Measurements from ENCODE around the gene ANKS3. TPM values are rescaled to one million over a fixed set of nuclear protein-coding genes. Genes with fewer than 3 reads are reported as not detected.

Gene ANKS3, protein sequence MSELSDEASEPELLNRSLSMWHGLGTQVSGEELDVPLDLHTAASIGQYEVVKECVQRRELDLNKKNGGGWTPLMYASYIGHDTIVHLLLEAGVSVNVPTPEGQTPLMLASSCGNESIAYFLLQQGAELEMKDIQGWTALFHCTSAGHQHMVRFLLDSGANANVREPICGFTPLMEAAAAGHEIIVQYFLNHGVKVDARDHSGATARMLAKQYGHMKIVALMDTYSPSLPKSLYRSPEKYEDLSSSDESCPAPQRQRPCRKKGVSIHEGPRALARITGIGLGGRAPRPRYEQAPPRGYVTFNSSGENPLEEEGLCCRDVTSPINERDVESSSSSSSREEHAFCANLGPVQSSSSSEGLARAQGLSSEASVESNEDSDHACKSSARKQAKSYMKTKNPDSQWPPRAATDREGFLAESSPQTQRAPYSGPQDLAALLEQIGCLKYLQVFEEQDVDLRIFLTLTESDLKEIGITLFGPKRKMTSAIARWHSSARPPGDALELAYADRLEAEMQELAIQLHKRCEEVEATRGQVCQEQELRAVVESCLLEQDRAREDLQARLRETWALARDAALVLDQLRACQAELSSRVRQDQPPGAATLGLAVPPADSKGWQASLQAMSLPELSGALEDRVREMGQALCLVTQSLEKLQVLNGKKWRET
- total RNA-seq, result 10 to 100 TPM; 19.0 to 39.1 TPM

GRCh38 chr16:4734063-4734729 lies at the start of gene ANKS3, which contains the start of gene DNAAF8:
ANKS3 (minus strand) TSS chr16:4734271; CDS start chr16:4730149, 4,122 bp downstream.
DNAAF8 (plus strand) TSS chr16:4734537; CDS start chr16:4736515, 1,978 bp downstream.
- Mint-ChIP-seq H3K27me3 (no peaks in the 10 kb centered on the region), H3K27ac (peak within 1 kb of the TSS; percentile 79 to 88), H3K4me3 (peak within 1 kb of the TSS; percentile 89), H3K9me3 (no peaks in the 10 kb centered on the region), H3K4me1 (ENCODE audit: low read depth in 2 of 2) (peaks cover 14 to 17% of the 10 kb centered on the region in 2 donors), H3K36me3 (no peaks in the 10 kb centered on the region)
- peak; percentile 88 to 96 for ATAC-seq
- DNase-seq (ENCODE audit: low spot score), result peak; percentile 95

DNA sequence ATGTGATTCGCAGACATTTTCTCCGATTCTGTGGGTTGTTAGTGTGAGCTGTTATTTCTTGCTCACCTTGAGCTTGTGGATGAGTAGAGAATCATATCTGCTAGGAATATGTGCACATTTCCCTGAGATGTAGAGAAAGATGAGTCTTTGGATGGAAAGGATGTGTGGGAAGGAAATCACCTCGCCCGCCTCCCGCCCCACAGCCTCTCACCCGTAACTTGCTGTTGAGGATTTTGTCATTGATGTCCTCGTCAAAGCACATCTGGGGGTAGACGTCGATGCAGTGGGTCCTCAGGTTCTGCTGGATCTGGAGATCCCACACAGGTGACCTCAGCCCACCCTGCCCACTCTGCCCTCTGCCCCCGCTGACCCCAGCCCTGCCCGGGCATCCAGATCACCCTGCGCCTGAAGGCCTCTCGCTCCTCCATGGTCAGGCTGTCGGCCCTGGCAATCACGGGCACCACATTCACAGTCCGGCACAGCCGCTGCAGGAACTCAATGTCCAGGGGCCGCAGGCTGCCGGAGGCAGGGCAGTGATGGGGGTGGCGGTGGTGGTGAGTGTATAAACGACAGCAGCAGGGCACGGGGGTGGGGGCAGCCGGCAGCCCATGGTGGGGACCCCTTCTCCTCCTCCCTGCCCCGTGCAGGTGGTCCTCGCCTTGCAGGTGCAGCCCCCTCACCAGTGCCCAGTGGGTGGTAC lies 49.3 kb upstream of the ANKS3 start:
- Mint-ChIP-seq H3K9me3 (no peaks in the 10 kb centered on the region), H3K27ac (no peak overlapping the region), H3K36me3 (no peaks in the 10 kb centered on the region), H3K27me3 (no peaks in the 10 kb centered on the region), H3K4me3 (no peak overlapping the region), H3K4me1 (ENCODE audit: low read depth in 2 of 2) (no peaks in the 10 kb centered on the region)
- ATAC-seq (no peak), DNase-seq (ENCODE audit: low spot score) (no peak)

DNA sequence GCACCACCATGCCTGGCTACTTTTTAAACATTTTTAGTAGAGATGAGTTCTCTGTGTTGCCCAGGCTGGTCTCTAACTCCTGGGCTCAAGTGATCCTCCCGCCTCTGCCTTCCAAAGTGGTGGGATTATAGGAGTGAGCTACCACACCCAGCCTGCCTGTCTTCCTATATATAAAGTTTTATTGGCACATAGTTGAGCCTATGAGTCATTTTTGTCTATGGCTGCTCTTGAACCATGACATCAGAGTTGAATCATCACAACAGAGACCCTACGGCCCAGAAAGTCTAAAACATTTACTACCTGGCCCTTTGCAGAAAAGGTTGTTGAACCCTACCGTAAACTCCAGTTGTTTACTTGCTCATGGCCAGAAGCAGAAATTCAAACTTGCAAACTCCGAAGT lies 46.2 kb upstream of the ANKS3 start:
- no peak for DNase-seq (ENCODE audit: low spot score)
- H3K27ac Mint-ChIP-seq, result no peak overlapping the region
- H3K4me1 Mint-ChIP-seq (ENCODE audit: low read depth in 2 of 2), result no peaks in the 10 kb centered on the region
- no peak overlapping the region for H3K4me3 Mint-ChIP-seq
- ATAC-seq, result no peak
- H3K9me3 Mint-ChIP-seq, result no peaks in the 10 kb centered on the region
- peaks cover 0 to 2% of the 10 kb centered on the region in 2 donors for H3K27me3 Mint-ChIP-seq
- H3K36me3 Mint-ChIP-seq, result no peaks in the 10 kb centered on the region

GRCh38 chr16:4778050-4778392 lies 44.0 kb upstream of the ANKS3 start:
- no peaks in the 10 kb centered on the region for H3K9me3 Mint-ChIP-seq
- H3K27me3 Mint-ChIP-seq, result peaks cover 0 to 2% of the 10 kb centered on the region in 2 donors
- no peak for ATAC-seq
- no peaks in the 10 kb centered on the region for H3K4me1 Mint-ChIP-seq (ENCODE audit: low read depth in 2 of 2)
- H3K4me3 Mint-ChIP-seq, result no peak overlapping the region
- no peak overlapping the region for H3K27ac Mint-ChIP-seq
- H3K36me3 Mint-ChIP-seq, result no peaks in the 10 kb centered on the region
- DNase-seq (ENCODE audit: low spot score), result no peak

GRCh38 chr16:4777339-4778049 lies 43.4 kb upstream of the ANKS3 start:
- peaks cover 0 to 2% of the 10 kb centered on the region in 2 donors for H3K27me3 Mint-ChIP-seq
- H3K4me3 Mint-ChIP-seq, result no peak overlapping the region
- H3K4me1 Mint-ChIP-seq (ENCODE audit: low read depth in 2 of 2), result no peaks in the 10 kb centered on the region
- H3K27ac Mint-ChIP-seq, result no peak overlapping the region
- H3K9me3 Mint-ChIP-seq, result no peaks in the 10 kb centered on the region
- DNase-seq (ENCODE audit: low spot score), result no peak
- ATAC-seq, result no peak
- no peaks in the 10 kb centered on the region for H3K36me3 Mint-ChIP-seq

DNA sequence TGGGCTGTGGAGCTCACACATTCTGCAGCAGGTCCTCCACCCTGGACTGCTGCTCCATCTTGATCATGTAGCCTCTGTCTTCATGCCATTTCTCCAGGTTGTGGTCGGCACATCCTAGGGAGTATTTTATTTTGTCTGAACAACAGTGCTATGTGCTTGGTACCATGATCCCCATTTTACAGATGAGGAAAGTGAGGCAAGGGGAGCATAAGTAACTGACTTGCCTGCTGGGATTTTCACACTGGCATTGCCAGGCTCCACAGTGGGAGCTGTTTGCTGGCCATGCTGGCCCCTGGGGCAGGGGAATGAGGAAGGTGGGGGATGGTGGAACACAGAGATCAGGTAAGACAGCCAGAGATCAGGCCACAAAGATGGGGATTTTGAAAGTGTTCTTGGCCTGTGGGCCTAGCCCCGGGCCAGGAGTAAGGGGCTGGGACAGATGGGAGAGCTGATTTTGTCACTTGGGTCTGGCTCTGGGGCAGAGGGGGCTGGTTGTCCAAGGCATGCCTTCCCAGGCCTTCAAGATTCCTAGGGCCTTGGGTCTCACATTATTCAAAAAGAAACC lies 42.2 kb upstream of the ANKS3 start:
- H3K27me3 Mint-ChIP-seq, result peaks cover 0 to 2% of the 10 kb centered on the region in 2 donors
- no peak for DNase-seq (ENCODE audit: low spot score)
- H3K27ac Mint-ChIP-seq, result no peak overlapping the region
- no peaks in the 10 kb centered on the region for H3K36me3 Mint-ChIP-seq
- no peaks in the 10 kb centered on the region for H3K4me1 Mint-ChIP-seq (ENCODE audit: low read depth in 2 of 2)
- no peaks in the 10 kb centered on the region for H3K9me3 Mint-ChIP-seq
- no peak overlapping the region for H3K4me3 Mint-ChIP-seq
- no peak for ATAC-seq

- peaks cover under 1% of the 10 kb centered on the region in 2 donors for H3K4me1 Mint-ChIP-seq (ENCODE audit: low read depth in 2 of 2)
- no peak overlapping the region for H3K4me3 Mint-ChIP-seq
- peak; percentile 6 to 22 for ATAC-seq
- H3K36me3 Mint-ChIP-seq, result no peaks in the 10 kb centered on the region
- DNase-seq (ENCODE audit: low spot score), result no peak
- H3K9me3 Mint-ChIP-seq, result no peaks in the 10 kb centered on the region
- no peak overlapping the region for H3K27ac Mint-ChIP-seq
- peaks cover 0 to 2% of the 10 kb centered on the region in 2 donors for H3K27me3 Mint-ChIP-seq
Observed at GRCh38 chr16:4775005-4775404, 40.9 kb upstream of the ANKS3 start.

DNA sequence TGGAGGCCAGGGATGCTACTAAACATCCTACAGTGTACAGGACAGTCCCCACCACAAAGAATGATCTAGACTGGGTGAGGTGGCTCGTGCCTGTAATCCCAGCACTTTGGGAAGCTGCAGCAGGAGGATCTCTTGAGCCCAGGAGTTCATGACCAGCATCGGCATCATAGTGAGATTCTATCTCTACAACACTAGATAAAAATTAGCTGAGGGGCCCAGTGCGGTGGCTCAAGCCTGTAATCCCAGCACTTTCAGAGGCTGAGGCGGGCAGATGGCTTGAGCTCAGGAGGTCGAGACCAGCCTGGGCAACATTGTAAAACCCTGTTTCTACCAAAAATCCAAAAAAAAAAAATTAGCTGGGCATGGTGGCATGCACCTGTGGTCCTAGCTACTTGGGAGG lies 38.3 kb upstream of the ANKS3 start:
- Mint-ChIP-seq H3K27me3 (peaks cover 0 to 2% of the 10 kb centered on the region in 2 donors), H3K4me3 (no peak overlapping the region), H3K36me3 (no peaks in the 10 kb centered on the region), H3K27ac (no peak overlapping the region), H3K4me1 (ENCODE audit: low read depth in 2 of 2) (peaks cover 15 to 20% of the 10 kb centered on the region in 2 donors), H3K9me3 (no peaks in the 10 kb centered on the region)
- ATAC-seq, result no peak
- no peak for DNase-seq (ENCODE audit: low spot score)

GRCh38 chr16:4771646-4772045 lies 37.6 kb upstream of the ANKS3 start:
- ATAC-seq (no peak), DNase-seq (ENCODE audit: low spot score) (no peak)
- Mint-ChIP-seq H3K36me3 (no peaks in the 10 kb centered on the region), H3K27ac (no peak overlapping the region), H3K9me3 (no peaks in the 10 kb centered on the region), H3K4me3 (no peak overlapping the region), H3K27me3 (peaks cover 0 to 2% of the 10 kb centered on the region in 2 donors), H3K4me1 (ENCODE audit: low read depth in 2 of 2) (peaks cover 17 to 20% of the 10 kb centered on the region in 2 donors)

DNA sequence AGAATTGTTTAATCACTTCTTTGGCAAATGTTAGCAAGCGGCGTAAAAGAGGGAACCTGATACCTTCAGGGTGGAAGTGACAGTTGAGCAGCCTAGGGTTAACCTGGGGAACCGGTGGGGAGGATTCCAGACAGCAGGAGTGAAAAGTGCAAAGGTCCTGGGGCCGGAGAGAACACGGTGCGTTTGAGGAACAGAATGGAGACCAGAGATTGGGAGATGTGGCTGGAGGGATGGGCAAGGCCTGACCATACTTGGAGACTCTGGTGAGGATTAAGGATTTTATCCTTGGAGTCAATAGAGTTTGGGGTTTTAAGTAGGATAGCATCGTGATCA lies 35.2 kb upstream of the ANKS3 start:
- Mint-ChIP-seq H3K9me3 (no peaks in the 10 kb centered on the region), H3K27me3 (no peaks in the 10 kb centered on the region), H3K27ac (peak overlapping the region; percentile 77 to 92), H3K4me3 (peak overlapping the region; percentile 19), H3K4me1 (ENCODE audit: low read depth in 2 of 2) (peaks cover 21 to 26% of the 10 kb centered on the region in 2 donors), H3K36me3 (no peaks in the 10 kb centered on the region)
- DNase-seq (ENCODE audit: low spot score), result no peak
- ATAC-seq, result no peak

DNA sequence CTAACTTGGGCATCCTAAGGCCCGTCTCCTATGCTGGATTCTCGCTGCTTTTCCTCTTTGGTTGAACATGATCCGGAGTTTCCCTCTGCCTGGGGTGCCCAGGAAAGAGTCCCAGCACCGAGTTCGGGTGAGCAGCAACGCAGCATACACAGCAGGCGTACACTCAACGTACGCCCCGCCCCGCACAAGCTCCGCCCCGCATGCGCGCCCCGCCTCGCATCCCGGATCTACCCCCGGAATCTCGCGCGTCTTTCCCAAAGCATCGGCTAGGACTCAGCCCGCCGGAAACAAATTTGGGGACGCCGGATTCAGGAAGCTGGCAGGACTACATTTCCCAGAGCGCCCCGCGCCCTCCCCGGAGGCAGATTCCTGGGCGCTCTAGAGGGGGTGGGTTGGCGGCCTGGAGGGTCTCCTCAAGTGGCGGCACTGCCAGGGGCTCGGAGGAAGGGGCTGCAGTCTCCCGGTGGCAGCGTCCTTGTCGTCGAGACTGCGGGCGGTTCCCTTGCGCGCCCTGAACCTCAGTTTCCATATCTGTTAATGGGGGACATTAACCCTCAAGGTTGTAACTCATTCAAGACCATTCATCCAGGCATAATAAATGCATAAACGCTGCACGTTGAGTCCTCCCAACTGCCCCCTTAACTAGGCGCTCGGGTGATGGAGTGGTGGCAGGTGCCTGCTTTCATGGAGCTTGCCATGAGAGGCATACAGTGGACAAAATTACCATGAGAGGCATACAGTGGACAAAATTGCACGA lies 34.7 kb upstream of the ANKS3 start:
- Mint-ChIP-seq H3K9me3 (no peaks in the 10 kb centered on the region), H3K4me1 (ENCODE audit: low read depth in 2 of 2) (peaks cover 21 to 26% of the 10 kb centered on the region in 2 donors), H3K27me3 (no peaks in the 10 kb centered on the region), H3K4me3 (peak overlapping the region; percentile 97), H3K36me3 (no peaks in the 10 kb centered on the region), H3K27ac (peak overlapping the region; percentile 77 to 92)
- peak; percentile 80 to 87 for ATAC-seq
- DNase-seq (ENCODE audit: low spot score), result peak; percentile 89

DNA sequence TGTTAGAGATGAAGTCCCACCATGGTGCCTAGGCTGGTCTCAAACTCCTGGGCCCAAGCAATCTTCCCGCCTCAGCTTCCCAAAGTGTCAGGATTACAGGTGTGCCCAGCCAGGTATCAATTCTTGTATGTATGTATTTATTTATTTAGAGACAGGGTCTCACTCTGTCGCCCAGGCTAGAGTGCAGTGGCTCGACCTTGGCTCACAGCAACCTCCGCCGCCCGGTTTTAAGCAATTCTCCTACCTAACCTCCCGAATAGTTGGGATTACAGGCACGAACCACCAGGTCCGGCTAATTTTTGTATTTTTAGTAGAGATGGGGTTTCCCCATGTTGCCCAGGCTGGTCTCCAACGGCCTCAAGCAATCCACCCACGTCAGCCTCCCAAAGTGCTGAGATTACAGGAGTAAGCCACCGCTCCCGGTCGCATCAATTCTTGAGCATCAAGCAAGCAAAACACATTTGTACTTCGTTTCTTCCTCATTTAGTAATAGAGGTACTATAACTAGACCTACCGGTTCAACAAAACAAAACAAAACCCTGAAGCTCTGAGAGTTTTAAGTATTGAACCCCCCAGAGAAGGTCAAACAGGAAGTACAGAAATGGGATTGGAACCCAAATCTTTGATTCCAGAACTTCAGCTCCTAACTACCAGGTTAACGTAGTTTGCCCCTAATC lies 33.9 kb upstream of the ANKS3 start:
- Mint-ChIP-seq H3K36me3 (no peaks in the 10 kb centered on the region), H3K27me3 (no peaks in the 10 kb centered on the region), H3K4me3 (peak overlapping the region; percentile 97), H3K9me3 (no peaks in the 10 kb centered on the region), H3K27ac (peak overlapping the region; percentile 77 to 92), H3K4me1 (ENCODE audit: low read depth in 2 of 2) (peaks cover 21 to 26% of the 10 kb centered on the region in 2 donors)
- DNase-seq (ENCODE audit: low spot score) (no peak), ATAC-seq (no peak)
